Breast epithelium (tissue), 3 donors: ENCODE data around the gene CEPT1.

Experiments
- CTCF ChIP-seq, 3 donors: fragments of 450-650 bp; IDR thresholded peaks; one replicate each; pipeline ENCODE4 v1.5.1; 2016 to 2017; ENCODE audit warnings: antibody characterized with exemption in 3 of 3, mild to moderate bottlenecking in 3 of 3, moderate library complexity in 3 of 3
- POLR2A ChIP-seq: fragments of 450-650 bp; IDR thresholded peaks from one replicate; pipeline ENCODE4 v1.6.1; 2016; ENCODE audit warnings: antibody characterized with exemption, mild to moderate bottlenecking, moderate library complexity
- POLR2AphosphoS5 ChIP-seq, 3 donors: sonication (generic); formaldehyde crosslinking; IDR thresholded peaks; one replicate each; pipeline ENCODE4 v1.6.1; 2017; ENCODE audit warnings: antibody characterized with exemption in 3 of 3

- TF ChIP-seq CTCF (IDR thresholded peaks at IDR 0.05) (no peak), POLR2A (no peak), POLR2AphosphoS5 (IDR thresholded peaks at IDR 0.05) (no peak)
These were observed 78.9 kb downstream of the CEPT1 start for GRCh38 chr1:111218701-111219556.
